ENCODE data around the gene PSMA7. TPM values are rescaled to one million over a fixed set of nuclear protein-coding genes. Genes with fewer than 3 reads are reported as not detected.

The PSMA7 gene
- total RNA-seq, 1 experiment from 2014 or later: 332 TPM

GRCh38 chr20:62089393-62089792 is 53.8 kb downstream of the PSMA7 start:
- H3K4me1 Mint-ChIP-seq: no peaks in the 10 kb centered on the region
- H3K4ac ChIP-seq (ENCODE audit: low read depth, low read length): no peak overlapping the region
- H2BK5ac ChIP-seq (ENCODE audit: insufficient read length, low read length): no peak overlapping the region
- H3K9ac ChIP-seq (ENCODE audit: extremely low read depth, insufficient read length, low read length): no peak overlapping the region
- H2AFZ ChIP-seq (ENCODE audit: low read length): no peak overlapping the region
- H2BK120ac ChIP-seq (ENCODE audit: low read depth, low read length, poor library complexity, severe bottlenecking): no peak overlapping the region
- no peak overlapping the region for H4K91ac ChIP-seq (ENCODE audit: insufficient read length, low read depth, low read length)
- H3K56ac ChIP-seq (ENCODE audit: insufficient read length, low read depth, low read length): no peak overlapping the region
- no peak overlapping the region for H3T11ph ChIP-seq (ENCODE audit: low read length)
- H3K27ac Mint-ChIP-seq: peak overlapping the region in 1 of 3 experiments; percentile 27; a peak in 1 of 7 replicates
- no peaks in the 10 kb centered on the region for H3K9me3 Mint-ChIP-seq
- no peaks in the 10 kb centered on the region for H3K79me1 ChIP-seq (ENCODE audit: insufficient read depth, low read depth, low read length, poor library complexity, severe bottlenecking)
- H3K23me2 ChIP-seq (ENCODE audit: insufficient read length, low read depth, low read length, poor library complexity, severe bottlenecking): no peaks in the 10 kb centered on the region
- no CpG with 5 or more reads among the region's 3 CpGs for WGBS (ENCODE audit: extremely low coverage, insufficient read length, low lambda C conversion rate)
- no peaks in the 10 kb centered on the region for H4K20me1 ChIP-seq (ENCODE audit: control insufficient read depth, insufficient read depth, insufficient read length)
- no peaks in the 10 kb centered on the region for H3K9me3 ChIP-seq (ENCODE audit: control insufficient read depth, low read depth, low read length)
- no peak overlapping the region for H2BK20ac ChIP-seq (ENCODE audit: low read depth, low read length, poor library complexity, severe bottlenecking)
- TF ChIP-seq CTCF (conservative IDR thresholded peaks at IDR 0.05): no peak
- no peaks in the 10 kb centered on the region for H3K4me1 ChIP-seq (ENCODE audit: insufficient read depth, low read length)
- no peak overlapping the region for H3K14ac ChIP-seq (ENCODE audit: insufficient read depth, low read length)
- H2BK12ac ChIP-seq (ENCODE audit: insufficient read length, low read depth, low read length): no peak overlapping the region
- H3K23ac ChIP-seq (ENCODE audit: insufficient read length, low read depth, low read length): no peak overlapping the region
- no peak overlapping the region for H3K27ac ChIP-seq (ENCODE audit: insufficient read length, low read depth, low read length)
- DNase-seq: no peak
- no peak overlapping the region for H4K8ac ChIP-seq (replicated peaks; ENCODE audit: insufficient read length, low read depth, low read length)
- no peak overlapping the region for H4K5ac ChIP-seq (ENCODE audit: insufficient read length, low read depth, low read length)
- no peak overlapping the region for H2BK15ac ChIP-seq (ENCODE audit: low read depth, low read length)
- H2AK5ac ChIP-seq (ENCODE audit: insufficient read length, low read length): no peak overlapping the region
- H3K18ac ChIP-seq (ENCODE audit: insufficient read length, low read depth, low read length): no peak overlapping the region
- H3K27me3 ChIP-seq (ENCODE audit: insufficient read depth, low read length): no peaks in the 10 kb centered on the region
- H3K79me2 ChIP-seq (ENCODE audit: insufficient read depth, low read length): no peaks in the 10 kb centered on the region
- H3K27me3 Mint-ChIP-seq (ENCODE audit: low read depth): peaks cover 6% of the 10 kb centered on the region
- no peaks in the 10 kb centered on the region for H3K36me3 Mint-ChIP-seq (ENCODE audit: insufficient read depth in 1 of 3, low read depth in 3 of 3)
- no peak overlapping the region for H3K4me3 Mint-ChIP-seq
- no peak overlapping the region for H3K4me2 ChIP-seq (ENCODE audit: insufficient read depth, insufficient read length, low read length)
